MM.1S (cell line): ENCODE measurements around the gene CPA5.

ENCODE experiments used
- CTCF ChIP-seq: fragments of 300-600 bp; sonication (generic); IDR thresholded peaks from 2 replicates; pipeline ENCODE4 v1.5.1; 2016; ENCODE audit warnings: antibody characterized with exemption, low read length, mixed read lengths
- EZH2 ChIP-seq: fragments of 300-600 bp; sonication (generic); optimal IDR thresholded peaks from 2 replicates; pipeline ENCODE3; 2017; ENCODE audit warnings: low read depth, mild to moderate bottlenecking, antibody characterized with exemption, low read length, mixed read lengths

DNA sequence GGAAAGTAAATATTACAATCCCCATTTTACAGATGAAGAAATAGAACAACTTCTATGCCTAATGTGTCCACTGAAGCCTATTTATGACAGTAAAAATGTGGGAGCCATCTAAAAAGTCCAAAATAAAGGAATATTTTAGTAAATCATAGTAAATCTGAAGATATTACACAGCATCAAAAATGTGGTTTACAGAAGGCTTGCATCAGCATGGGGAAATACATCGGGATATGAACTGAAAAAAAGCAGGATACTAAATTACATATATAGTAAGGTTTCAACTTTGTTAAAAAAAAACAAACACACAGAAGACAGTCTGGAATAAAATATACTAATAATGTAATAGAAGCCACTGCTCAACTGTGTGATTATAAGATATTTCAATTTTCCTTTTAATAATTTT lies 56.5 kb downstream of the CPA5 start:
- TF ChIP-seq EZH2 (no peak), CTCF (no peak)
